Measurements from ENCODE around the gene PADI1. TPM values are rescaled to one million over a fixed set of nuclear protein-coding genes. Genes with fewer than 3 reads are reported as not detected.

PADI1 gene
- total RNA-seq, 2 experiments from 2014 or later: not detected

GRCh38 chr1:17265162-17265561, 60.2 kb downstream of the PADI1 start:
- CTCF ChIA-PET (ENCODE audit: unreplicated experiment): no interaction called here

GRCh38 chr1:17265950-17266349, 61.0 kb downstream of the PADI1 start:
- H3K9me3 ChIP-seq (ENCODE audit: low read length): no peaks in the 10 kb centered on the region
- DNase-seq (ENCODE audit: low spot score): no peak
- ChIA-PET POLR2A (no interaction called here), CTCF (ENCODE audit: unreplicated experiment) (no interaction called here)
- no peak overlapping the region for H3K4me3 ChIP-seq (ENCODE audit: low read depth, low read length, poor library complexity, severe bottlenecking)
- no peak overlapping the region for H2AFZ ChIP-seq (ENCODE audit: low read length)
- no peaks in the 10 kb centered on the region for H3K36me3 ChIP-seq (ENCODE audit: insufficient read depth, low read length)
- BruUV-seq (replicated peaks): no TSS peak
- H3K4me2 ChIP-seq (ENCODE audit: low read length): no peak overlapping the region
- H4K20me1 ChIP-seq (ENCODE audit: insufficient read depth, low read length): no peaks in the 10 kb centered on the region
- no peaks in the 10 kb centered on the region for H3K79me2 ChIP-seq (ENCODE audit: insufficient read depth, low read depth, low read length)
- intact Hi-C loops (cut with micrococcal nuclease; ENCODE audit: unreplicated experiment): no loop called here
- H3K4me1 ChIP-seq (ENCODE audit: insufficient read depth, low read length, poor library complexity, severe bottlenecking): no peaks in the 10 kb centered on the region
- H3K9me2 ChIP-seq (ENCODE audit: insufficient read depth, low read length): no peaks in the 10 kb centered on the region
- TF ChIP-seq CTCF (conservative IDR thresholded peaks at IDR 0.05; ENCODE audit: low read length): no peak
- no peak for TF ChIP-seq EZH2phosphoT487 (IDR thresholded peaks at IDR 0.05; ENCODE audit: borderline replicate concordance, low read depth, low read length)
- H3K27ac ChIP-seq (ENCODE audit: low read depth, low read length, poor library complexity, severe bottlenecking): no peak overlapping the region

More at GRCh38 chr1:17265162-17265561, 60.2 kb downstream of the PADI1 start:
- no TSS peak for BruUV-seq (replicated peaks)
- Histone ChIP-seq H3K9me2 (ENCODE audit: insufficient read depth, low read length) (no peaks in the 10 kb centered on the region), H3K4me1 (ENCODE audit: insufficient read depth, low read length, poor library complexity, severe bottlenecking) (no peaks in the 10 kb centered on the region), H4K20me1 (ENCODE audit: insufficient read depth, low read length) (no peaks in the 10 kb centered on the region), H3K79me2 (ENCODE audit: insufficient read depth, low read depth, low read length) (no peaks in the 10 kb centered on the region), H3K9me3 (ENCODE audit: low read length) (no peaks in the 10 kb centered on the region), H2AFZ (ENCODE audit: low read length) (no peak overlapping the region), H3K36me3 (ENCODE audit: insufficient read depth, low read length) (no peaks in the 10 kb centered on the region), H3K4me2 (ENCODE audit: low read length) (no peak overlapping the region), H3K4me3 (ENCODE audit: low read depth, low read length, poor library complexity, severe bottlenecking) (no peak overlapping the region), H3K27ac (ENCODE audit: low read depth, low read length, poor library complexity, severe bottlenecking) (no peak overlapping the region)
- POLR2A ChIA-PET: no interaction called here
- TF ChIP-seq CTCF (conservative IDR thresholded peaks at IDR 0.05; ENCODE audit: low read length): no peak
- no peak for TF ChIP-seq EZH2phosphoT487 (IDR thresholded peaks at IDR 0.05; ENCODE audit: borderline replicate concordance, low read depth, low read length)
- DNase-seq (ENCODE audit: low spot score): no peak
- intact Hi-C loops (cut with micrococcal nuclease; ENCODE audit: unreplicated experiment): no loop called here

- intact Hi-C loops (cut with micrococcal nuclease; ENCODE audit: unreplicated experiment): no loop called here
- Histone ChIP-seq H3K4me2 (ENCODE audit: low read length) (no peak overlapping the region), H3K79me2 (ENCODE audit: insufficient read depth, low read depth, low read length) (no peaks in the 10 kb centered on the region), H3K9me3 (ENCODE audit: low read length) (no peaks in the 10 kb centered on the region), H4K20me1 (ENCODE audit: insufficient read depth, low read length) (no peaks in the 10 kb centered on the region), H3K9me2 (ENCODE audit: insufficient read depth, low read length) (no peaks in the 10 kb centered on the region), H3K4me1 (ENCODE audit: insufficient read depth, low read length, poor library complexity, severe bottlenecking) (no peaks in the 10 kb centered on the region), H2AFZ (ENCODE audit: low read length) (no peak overlapping the region), H3K36me3 (ENCODE audit: insufficient read depth, low read length) (no peaks in the 10 kb centered on the region), H3K27ac (ENCODE audit: low read depth, low read length, poor library complexity, severe bottlenecking) (no peak overlapping the region), H3K4me3 (ENCODE audit: low read depth, low read length, poor library complexity, severe bottlenecking) (no peak overlapping the region)
- no peak for TF ChIP-seq EZH2phosphoT487 (IDR thresholded peaks at IDR 0.05; ENCODE audit: borderline replicate concordance, low read depth, low read length)
- no peak for TF ChIP-seq CTCF (conservative IDR thresholded peaks at IDR 0.05; ENCODE audit: low read length)
- ChIA-PET POLR2A (no interaction called here), CTCF (ENCODE audit: unreplicated experiment) (no interaction called here)
- DNase-seq (ENCODE audit: low spot score): no peak
- no TSS peak for BruUV-seq (replicated peaks)
These were observed 66.2 kb downstream of the PADI1 start for GRCh38 chr1:17270891-17271765.
